GM21390 (cell line): ENCODE data around the gene BRD3.
"Not testable (repeated sequence)": the region's sequence is repeated elsewhere in the genome, so short reads cannot be mapped to it uniquely, and the experiment has no call there.

Experiments
- ATAC-seq: cut with Tn5 transposase; IDR thresholded peaks from one replicate; pipeline ENCODE4 v1.9.1; 2021; ENCODE audit not compliant: unreplicated experiment

BRD3 gene

GRCh38 chr9:133993635-133994253 is 74.1 kb downstream of the BRD3 start:
- ATAC-seq, result no peak

GRCh38 chr9:133992780-133993634 is 74.8 kb downstream of the BRD3 start:
- ATAC-seq, result peak; percentile 47

GRCh38 chr9:133991964-133992779 is 75.7 kb downstream of the BRD3 start, which contains the start of gene VAV2:
Gene VAV2, minus strand, starts transcription at chr9:133992324. Its CDS starts 46 bp downstream, at chr9:133992278.
- peak; percentile 59 for ATAC-seq

GRCh38 chr9:133991214-133991921 is 76.5 kb downstream of the BRD3 start:
- peak; percentile 7 for ATAC-seq

DNA sequence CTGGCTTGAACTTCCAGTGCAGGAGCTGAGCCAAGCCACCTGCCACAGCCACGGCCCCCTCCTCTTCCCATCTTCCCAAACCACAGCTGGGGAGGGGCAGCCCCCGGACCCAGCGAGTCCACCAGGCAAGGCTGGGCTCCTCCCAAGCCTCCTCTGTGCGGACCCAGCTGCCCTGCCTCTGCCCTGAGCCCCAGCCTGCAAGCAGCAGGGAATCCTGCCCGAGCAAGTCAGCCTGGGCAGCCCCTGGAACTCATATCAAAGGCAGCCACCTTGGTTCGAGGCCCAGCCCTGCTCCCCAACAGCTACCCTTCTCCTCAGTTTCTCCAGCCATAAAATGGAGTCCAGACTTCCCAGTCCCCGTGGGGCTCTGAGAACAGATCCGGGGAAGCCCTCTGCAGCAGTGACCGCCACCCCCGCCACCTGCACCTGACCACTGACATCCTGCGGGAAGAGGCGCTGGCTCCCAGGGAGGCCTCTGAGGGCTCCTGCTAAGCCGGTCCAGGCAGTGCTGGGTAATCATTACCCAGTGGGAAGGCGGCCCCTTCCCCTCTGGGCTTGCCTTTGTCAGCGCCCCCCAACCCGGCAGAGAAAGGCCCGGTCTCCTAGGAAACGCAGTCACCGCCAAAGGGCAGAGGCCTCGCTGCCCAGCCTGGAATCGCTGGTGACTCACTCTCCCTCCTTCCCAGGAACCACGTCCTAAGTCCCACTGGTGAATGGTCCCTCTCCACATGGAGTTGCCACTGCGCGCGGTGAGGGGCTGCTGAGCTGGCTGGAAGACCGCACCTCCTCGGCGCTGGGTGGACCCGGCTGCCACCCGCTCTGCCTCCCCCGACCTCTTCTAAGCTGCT is 77.2 kb downstream of the BRD3 start:
- no peak for ATAC-seq

DNA sequence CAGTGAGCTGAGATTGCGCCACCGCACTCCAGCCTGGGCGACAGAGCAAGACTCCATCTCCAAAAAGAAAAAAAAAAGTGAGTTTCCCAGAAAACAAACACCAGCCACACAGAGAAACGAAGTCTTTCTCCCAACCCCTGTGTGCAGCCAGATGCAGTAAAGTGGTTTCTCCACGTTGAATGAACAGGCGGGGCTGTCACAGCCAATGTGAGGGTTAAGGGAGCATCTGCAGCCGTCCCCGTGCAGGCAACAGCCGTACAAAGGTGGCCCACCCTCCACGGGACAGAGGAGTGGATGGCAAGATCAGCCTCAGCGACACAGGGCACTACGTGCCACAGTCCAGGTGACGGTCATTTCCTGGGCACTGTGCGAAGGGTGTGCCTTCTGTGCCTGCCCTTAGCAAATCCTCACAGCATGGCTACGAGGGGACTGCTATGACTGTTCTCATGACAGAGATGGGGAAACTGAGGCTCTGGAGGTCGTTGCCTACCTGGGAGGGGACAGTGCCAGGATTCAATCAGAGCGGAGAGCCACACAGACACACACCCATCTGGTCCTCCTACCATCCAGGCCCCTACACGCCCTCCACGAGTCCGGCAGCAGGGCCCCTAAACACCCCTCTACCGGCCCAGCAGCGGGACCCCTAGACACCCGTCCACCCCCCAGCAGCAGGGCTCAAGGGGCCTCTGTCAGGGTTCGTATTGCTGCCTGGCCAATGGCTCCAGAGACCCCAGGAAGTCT is 78.0 kb downstream of the BRD3 start:
- no peak for ATAC-seq

DNA sequence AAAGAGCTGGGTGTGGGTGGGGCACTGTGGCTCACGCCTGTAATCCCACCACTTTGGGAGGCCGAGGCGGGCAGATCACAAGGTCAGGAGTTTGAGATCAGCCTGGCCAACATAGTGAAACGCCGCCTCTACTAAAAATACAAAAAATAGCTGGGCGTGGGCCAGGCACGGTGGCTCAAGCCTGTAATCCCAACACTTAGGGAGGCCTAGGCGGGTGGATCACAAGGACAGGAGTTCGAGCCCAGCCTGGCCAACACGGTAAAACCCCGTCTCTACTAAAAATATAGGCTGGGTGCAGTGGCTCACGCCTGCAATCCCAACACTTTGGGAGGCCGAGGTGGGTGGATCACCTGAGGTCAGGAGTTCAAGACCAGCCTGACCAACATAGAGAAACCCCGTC is 79.1 kb downstream of the BRD3 start:
- ATAC-seq, result not testable (repeated sequence)

DNA sequence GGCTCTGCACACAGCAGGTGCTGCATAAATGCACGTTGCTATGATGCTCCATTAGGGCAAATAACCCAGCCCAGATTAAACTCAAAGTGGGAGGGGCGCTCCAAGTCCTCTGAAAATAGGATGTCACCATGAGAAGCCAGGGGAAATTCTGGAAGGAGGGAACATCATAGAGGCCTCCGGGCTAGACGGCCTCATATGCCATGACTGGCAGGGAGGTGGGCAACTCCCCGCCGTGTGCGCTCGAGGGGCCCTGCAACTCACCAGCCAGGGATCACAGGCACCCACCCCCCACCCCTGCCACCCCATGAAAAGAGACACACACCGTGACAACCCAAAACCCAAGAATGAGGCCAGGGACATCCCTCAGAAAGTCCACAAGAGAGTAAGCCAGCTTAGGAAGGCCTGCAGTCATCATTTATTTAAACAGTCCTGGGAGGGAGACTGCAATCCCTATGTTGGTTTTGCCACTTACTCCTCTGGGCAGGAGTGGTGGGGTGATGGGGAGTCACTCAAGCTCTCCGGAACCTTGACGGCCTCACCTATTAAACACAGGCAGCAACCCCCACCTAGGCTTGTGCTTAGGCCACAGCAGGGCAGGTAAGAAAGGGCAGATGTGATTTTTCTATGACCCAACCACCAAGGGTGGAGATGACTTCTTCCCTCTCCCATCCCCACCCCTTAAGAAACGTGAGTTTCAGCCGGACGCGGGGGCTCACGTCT is 79.7 kb downstream of the BRD3 start:
- ATAC-seq, result no peak

- no peak for ATAC-seq
These were observed 80.4 kb downstream of the BRD3 start for GRCh38 chr9:133987446-133987788.

DNA sequence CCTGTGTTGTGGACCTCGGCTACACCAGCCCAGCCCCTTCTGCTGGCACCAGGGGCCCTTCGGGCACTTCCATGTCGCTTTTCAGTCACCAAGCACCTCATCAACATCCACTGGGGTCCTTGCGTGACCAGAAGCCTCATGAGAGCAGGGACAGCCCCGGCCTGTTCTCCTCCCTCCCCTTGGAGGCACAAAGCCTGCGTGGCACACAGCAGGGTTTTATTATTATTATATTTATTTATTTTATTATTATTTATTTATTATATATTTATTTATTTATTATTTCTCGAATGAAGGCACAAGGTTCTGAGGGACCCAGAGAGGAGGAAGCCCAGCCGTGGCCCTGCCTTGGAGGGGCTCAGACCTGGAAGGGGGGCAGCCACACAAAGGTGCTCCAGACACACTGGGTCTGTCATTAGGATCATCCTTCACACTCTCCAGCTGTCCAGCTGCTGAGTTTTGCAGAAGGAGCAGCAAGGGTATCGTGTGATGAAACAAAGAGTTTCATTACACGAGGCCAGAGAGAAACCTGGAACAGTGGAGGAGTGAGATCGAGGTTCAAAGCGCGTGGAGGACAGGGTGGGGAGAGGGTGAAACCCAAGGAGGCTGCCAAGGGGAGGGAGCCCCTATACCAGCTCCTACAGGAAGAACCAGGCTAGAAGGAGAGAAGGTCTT is 80.9 kb downstream of the BRD3 start:
- no peak for ATAC-seq

DNA sequence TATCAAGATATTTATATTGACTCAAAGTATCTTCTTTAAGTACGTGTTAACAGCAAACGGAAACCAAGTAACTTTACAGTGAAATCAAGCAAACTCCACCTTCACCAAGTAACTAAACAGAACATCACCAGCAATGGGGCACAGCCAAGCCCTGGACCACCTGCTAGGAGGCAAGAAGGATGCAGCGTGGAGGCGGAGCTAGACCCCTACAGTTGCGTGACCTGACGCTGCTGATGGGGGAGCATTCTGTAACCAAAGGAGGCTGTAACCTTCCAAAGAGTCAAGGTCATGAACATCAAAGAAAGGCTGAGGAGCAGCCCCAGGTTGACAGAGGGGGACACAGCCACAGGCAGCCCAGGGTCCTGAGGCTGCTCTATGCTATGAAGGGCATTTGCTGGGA is 81.8 kb downstream of the BRD3 start:
- no peak for ATAC-seq

GRCh38 chr9:133982971-133983720 is 84.7 kb downstream of the BRD3 start:
- no peak for ATAC-seq

- ATAC-seq, result no peak
These were observed 85.7 kb downstream of the BRD3 start for GRCh38 chr9:133981958-133982681.

GRCh38 chr9:133981589-133981957 is 86.3 kb downstream of the BRD3 start:
- no peak for ATAC-seq

DNA sequence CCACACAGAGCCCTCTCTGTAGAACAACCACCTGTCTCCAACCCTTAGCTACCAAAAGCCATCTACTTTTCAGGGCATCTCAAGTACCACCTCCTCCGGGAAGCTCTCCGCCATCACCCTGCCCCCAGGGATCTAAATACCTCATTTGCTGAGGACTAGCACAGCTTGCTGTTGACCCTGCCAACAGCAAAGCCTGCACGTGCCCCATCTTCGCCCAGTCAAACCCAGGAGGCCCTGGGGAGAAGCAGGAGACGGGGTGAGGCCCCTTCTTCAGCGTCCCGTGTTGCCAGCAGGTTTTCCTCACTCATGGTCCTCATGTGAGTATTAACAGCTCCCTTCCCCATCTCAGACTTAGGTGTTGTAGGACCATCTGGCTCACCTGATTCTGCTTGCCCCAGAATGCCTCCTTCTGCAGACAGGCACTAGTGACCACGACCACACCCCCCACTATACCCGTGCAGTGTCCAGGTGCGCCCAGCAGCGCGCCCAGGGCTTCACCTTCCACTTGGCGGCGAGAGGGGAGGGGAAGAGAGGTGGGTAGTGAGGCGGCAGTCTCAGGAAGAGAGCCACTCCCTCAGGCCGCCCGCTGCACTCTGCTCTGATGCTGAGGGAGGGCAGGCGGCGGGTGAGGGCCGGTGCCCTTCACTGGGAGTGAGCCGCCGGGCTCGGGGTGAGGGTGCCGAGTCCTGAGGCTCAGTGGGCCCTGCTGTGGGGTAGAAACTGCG is 86.8 kb downstream of the BRD3 start:
- no peak for ATAC-seq
